AG08396 (cell line): ENCODE measurements around the gene MED27.
A peak's percentile ranks its signal among the peaks of the same experiment; 100 is the strongest.
"Not testable (repeated sequence)": the region's sequence is repeated elsewhere in the genome, so short reads cannot be mapped to it uniquely, and the experiment has no call there.

Experiments
- DNase-seq: peaks from one replicate; pipeline ENCODE4 v3.0.0; 2012; ENCODE audit warnings: low spot score, mixed read lengths

Gene MED27

DNA sequence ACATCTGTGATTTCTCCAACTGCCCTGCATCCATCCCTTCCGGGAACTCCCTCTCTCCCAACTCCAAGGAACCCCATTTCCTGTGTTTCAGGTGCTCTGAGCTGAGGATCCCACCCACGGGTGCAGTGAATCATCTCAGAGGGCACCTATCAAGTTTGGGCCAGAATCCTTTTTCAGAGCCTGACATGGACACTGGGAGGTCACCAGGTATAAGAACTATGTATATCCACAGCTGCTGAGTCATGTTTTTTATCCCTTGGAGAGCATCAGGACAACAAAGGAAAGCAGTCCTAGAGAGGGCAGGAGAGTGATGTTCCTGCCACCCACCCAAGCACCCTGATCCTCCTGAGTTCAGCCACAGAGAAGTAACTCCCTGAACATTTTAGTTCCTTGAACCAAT lies 3.8 kb downstream of the MED27 start:
- no peak for DNase-seq

DNA sequence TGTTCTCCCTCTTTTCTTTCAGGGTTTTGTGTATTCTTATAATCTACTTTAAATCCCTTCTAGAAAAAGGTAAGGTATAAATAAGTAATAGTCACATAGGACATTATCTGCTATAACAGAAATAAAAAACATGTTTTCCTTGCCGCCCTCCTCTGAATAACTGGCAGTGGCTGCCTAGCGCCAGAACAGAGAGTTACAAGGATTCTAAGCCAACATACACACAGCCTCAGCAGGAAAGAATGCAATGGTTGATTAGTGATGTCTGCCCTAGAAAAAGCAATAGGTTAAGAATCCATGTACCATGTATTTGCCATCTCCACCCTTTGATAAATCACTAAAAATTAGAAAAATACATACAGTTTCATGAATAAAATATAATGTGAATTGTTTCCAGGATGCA lies 4.9 kb downstream of the MED27 start:
- peak; percentile 54 for DNase-seq

- no peak for DNase-seq
These were observed 7.7 kb downstream of the MED27 start for GRCh38 chr9:132071847-132072507.

DNA sequence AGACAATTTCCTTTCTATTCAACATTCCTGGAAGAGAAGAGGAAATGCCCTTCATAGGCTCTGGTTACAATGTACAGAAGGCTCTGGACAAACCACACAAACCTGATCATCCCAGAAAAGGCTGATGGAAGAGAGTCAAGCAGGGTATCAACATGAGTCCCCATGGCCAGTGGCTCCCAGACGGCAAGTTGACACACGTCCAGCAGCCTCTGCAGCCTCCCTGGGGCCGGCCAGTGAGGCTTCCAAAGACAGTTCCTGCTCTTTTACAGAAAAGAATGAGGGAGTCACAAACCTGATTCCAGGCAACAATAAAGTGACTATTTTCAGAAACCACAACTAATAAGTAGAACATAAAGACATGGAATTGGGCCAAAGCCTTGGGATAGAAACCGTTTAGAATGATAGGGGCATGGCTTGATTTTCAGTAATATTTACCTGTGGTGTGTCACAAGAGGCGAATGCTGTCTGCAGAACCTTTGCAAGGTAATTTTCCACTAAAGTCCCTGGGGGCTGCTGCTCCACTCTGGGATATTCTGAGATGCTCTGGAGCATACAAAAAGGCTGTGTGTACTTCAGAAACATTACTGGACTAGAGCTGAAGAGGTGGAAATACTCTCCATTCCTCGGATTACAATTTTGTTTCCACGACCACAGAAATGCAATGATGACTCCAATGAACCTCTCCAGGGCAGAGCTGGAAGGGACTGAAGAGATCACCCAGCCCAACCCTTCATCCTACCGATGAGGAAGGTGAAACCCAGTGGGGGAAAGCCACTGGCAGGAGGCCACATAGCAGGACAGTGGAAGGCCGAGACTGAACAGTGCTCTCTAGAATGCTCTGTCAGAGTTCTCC lies 10.4 kb downstream of the MED27 start:
- peak; percentile 63 for DNase-seq

DNA sequence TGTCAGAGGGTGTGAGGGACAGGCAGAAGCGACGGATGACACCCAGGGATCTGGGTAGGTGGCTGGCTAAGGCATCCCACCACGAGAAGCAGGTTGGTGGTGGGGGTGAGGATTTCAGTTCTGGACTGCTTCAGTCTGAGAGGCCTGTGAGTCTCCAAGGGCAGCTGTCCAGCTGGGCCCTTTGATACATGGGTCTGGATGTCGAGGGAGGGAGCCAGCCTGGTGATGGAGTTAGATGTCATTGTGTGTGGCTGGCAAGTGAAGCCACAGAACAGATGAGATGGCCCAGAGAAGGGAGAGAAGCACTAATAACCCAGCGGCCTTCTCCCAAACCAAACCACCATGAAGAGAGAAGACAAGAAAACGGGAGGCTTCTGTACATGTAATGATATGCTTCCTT lies 11.1 kb downstream of the MED27 start:
- no peak for DNase-seq

DNA sequence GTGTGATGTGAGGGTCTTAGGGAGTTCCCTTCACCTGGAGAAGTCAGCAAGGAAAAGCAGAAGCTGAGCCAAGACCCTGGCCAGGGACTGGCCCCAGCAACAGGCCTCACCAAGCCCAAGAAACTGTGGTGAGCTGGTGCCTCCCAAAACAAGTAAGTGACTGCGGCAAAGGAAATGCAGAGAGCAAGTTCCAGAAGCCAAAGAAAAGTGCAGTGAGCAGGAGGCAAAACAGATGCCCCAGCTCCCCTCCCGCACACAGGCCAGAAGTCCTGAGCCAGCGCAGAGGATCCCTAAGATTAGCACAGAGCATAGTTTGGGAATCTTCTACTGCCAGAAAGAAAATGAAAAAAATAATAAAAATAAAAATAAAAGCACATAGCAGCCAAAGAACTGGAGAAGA lies 13.2 kb downstream of the MED27 start:
- no peak for DNase-seq

DNA sequence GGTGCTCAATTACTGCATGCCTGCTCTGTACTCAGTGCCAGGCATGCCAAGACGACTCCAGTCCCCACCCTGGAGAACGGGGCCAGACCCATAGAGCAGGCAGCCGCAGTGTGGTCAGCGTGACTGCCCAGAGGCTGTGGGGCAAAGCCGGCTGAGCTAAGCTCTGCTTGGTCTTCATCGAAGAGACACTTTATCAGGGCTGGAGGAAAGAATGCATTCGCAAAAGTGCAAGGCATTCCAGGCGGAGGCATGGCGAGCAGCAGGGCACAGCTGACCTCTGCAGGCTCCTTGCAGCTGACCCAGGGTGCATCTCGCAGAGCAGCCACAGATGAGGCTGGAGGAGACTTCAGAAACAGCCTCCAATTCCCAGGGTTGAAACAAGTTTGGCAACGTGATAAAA lies 13.6 kb downstream of the MED27 start:
- no peak for DNase-seq

GRCh38 chr9:132063281-132063680 lies 16.4 kb downstream of the MED27 start:
- no peak for DNase-seq

DNA sequence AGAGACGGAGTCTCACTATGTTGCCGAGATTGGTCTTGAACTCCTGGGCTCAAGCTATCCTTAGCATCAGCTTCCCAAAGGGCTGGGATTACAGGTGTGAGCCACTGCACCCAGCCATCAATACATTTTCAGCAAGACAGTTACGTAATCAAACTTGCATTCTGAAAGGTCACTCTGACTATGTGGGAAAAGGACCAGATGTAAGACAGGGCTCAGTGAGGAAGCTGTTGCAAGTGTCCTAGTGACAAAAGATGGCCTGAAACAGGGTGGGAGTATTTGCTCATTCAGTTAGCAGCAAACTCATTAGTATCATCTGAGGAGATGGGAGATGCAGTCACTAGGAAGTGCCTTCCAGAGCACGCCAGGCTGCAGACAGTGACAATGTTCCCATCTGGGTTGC lies 16.9 kb downstream of the MED27 start:
- DNase-seq = no peak

DNA sequence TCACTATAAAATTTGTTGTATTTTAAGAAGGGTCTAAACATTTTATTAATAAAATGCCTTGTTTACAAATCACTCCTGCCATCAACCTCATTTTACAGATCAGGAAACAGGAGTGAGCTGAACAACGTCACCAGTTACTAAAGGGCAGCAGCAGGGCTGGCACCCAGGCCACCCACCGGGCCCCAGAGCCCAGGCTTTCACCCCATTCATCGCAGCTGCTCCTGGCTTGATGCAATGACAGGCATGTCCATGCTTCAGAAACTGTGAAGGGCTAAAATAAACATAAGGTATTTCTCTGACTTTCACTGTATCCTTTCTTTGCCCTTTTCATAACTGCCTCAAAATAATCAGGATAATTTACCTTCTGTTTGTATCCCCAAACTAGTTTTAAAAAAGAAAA lies 18.1 kb downstream of the MED27 start:
- DNase-seq = no peak

GRCh38 chr9:132059361-132059760 lies 20.3 kb downstream of the MED27 start:
- no peak for DNase-seq

GRCh38 chr9:132058226-132058625 lies 21.4 kb downstream of the MED27 start:
- not testable (repeated sequence) for DNase-seq

DNA sequence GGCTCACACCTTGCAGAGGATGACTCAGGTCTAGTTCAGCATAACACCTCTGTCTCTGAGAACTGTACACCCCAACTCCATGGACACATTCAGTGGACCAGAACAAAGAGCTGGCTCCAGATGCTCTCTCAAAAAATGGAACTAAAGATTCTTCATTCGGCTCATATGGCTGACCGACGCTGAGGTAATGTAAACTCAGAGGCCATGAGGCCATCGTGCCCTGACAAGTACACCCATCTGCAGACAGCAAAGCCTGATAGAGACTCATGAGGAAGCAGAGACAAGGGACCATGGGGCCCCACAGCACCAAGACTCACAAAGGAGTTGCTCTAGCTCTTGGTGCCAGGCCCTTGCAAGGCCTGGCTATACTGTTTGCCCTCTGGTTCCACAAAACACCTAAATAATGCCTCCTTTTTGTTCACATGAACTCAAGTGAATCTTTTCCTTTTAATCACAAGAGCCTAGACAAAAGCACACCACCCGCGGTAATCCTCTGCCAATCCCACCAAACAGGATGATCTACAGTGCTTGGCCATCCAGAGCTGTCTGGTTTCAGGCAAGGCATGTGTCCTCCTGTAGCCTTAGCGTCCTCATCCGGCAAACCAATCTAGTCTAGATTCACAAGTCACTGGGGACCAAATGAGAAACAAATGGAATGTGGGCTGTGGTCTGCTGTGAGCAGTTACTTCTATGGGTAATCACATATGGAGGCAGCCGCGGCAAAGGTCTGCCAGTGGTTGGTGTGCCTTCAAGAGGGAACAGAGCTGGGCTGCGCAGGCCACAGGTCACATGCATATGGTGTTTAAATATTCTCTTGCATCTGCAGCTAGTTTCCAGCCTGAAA lies 22.7 kb downstream of the MED27 start:
- DNase-seq = no peak

DNA sequence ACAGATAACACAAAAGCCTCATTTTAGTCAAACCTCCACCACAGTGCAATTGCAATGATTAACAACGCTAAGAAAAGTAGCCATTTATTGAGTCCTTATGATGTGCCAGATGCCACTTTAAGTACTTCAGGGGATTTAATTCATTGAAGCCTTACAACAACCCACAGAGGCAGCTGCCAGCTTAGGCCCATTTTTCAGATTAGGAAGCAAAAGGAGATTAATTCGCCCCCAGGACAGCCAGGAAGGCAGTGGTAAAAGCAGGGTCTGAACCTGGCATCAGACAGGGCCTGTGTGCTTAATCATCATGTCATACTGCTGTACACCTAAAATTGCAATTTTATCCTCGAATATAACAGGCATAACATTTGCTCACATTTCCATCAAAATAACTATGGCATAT lies 23.9 kb downstream of the MED27 start:
- DNase-seq = no peak

DNA sequence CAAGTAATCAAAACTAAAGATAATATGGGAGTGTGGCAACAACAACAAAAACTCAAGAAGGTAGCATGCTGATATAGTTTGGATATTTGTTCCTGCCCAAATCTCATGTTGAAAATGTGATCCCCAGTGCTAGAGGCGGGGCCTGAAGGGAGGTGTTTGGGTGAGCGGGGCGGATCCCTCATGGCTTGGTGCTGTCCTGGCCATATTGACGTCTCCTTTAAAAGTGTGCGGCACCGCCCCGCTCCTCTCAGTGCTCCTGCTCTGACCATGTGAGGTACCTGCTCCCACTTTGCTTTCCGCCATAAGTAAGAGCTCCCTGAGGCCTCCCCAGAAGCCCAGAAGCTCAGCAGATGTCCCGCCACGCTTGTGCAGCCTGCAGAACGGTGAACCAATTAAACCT lies 25.6 kb downstream of the MED27 start:
- DNase-seq = no peak

DNA sequence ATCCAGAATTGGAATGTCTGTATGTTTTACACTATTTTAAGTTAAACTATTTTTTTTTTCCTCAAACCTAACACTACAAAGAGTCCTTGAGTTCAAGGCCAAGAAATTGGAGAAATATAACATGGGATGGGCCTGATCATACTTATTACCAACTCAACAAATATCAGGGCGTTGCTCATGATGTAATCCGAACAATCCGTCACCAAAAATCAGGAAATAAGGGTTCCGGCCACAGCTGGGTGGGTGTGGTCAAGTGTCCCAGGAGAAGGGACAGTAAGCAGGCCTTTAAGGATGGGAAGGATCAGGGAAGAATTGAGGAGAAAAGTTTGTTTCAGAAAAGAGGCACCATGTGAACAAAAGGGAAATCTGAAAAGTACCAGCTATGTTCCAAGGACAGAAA lies 29.8 kb downstream of the MED27 start:
- DNase-seq = no peak

DNA sequence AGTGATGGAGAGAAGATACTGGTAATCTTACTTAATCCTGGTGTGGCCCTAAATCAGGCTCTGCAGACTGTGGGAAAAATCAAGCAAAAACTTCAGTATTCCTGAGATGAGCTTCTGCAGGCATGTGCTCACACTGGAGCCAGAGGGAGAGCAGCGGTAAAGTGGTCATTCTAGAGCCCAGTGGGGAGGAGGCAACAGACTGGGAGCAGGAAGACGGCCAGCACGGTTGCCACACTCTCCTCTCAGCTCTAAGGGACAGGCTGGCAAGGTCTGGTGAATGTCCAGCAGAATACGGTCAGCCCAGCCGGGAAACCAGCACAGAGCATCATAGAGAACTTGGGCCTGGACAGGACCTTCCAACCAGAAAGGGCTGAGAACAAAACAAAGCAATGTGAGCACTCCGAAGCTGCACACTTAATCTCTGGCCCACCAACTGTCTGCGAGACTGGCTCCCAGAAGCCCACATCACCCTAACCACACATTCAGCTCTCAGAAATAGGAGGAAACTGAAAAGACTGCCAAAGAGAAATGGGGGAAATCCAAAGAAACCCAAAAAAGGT lies 30.3 kb downstream of the MED27 start:
- DNase-seq = no peak

- DNase-seq = no peak
These were observed 31.5 kb downstream of the MED27 start for GRCh38 chr9:132048201-132048600.

DNA sequence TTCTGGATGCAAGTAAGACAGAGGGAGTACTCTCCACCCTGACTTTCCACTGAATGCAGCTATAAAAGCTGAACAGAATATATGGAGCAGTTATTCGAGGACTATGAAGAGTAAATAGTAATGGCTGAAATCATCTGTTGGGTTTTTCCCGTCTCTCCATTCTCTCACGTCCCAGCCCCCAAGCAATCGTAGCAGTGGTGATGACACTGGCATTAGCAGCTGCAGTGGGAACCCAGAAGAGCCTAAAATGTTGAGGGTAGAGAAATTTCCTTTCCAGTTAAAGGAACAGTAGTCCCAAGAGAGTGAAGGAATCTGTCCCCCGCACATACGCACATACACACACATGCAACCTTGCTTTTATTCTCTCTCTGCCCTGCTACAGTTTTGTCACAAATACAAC lies 33.2 kb downstream of the MED27 start:
- no peak for DNase-seq

- DNase-seq = no peak
These were observed 35.3 kb downstream of the MED27 start for GRCh38 chr9:132044176-132044875.

- no peak for DNase-seq
These were observed 36.0 kb downstream of the MED27 start for GRCh38 chr9:132043708-132044107.

DNA sequence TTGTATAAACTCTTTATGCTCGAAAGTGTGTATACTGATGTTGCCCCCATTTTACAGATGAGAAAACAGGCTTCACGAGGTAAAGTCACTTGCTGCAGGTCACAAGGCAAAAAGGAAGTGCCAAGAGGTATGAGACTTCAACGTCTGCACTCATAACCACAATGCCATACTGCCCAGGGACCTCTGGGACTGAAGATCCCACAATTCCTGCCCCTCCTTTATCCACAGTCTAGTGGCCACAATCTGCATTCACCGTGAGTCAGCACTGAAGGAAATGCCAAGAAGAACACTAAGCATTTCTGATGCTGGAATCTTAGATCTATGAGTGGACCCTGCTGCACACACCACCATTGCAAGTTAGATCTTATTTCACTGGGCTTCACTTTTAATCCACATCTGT lies 37.3 kb downstream of the MED27 start:
- peak; percentile 83 for DNase-seq
